Measurements from ENCODE around the gene TPCN2. TPM values are rescaled to one million over a fixed set of nuclear protein-coding genes. Genes with fewer than 3 reads are reported as not detected.
A peak's percentile ranks its signal among the peaks of the same experiment; 100 is the strongest.

TPCN2 gene
- total and polyA plus RNA-seq, 9 of the 15 experiments (the other 6 are each of a cell fraction or from before 2014, with no cell fraction given), result 0.66 to 10.2 (median 4.6) TPM

- no peak for TF ChIP-seq GABPA (tag; conservative IDR thresholded peaks at IDR 0.05; ENCODE audit: low read depth)
- TF ChIP-seq MYBL2 (IDR thresholded peaks at IDR 0.05; ENCODE audit: low read depth), result no peak
- no peak for TF ChIP-seq MYBL2 (CRISPR knock-in tag; IDR thresholded peaks at IDR 0.05; ENCODE audit: borderline replicate concordance)
- no peak for TF ChIP-seq HES1 (IDR thresholded peaks at IDR 0.05; ENCODE audit: low read depth)
- TF ChIP-seq NFE2 (IDR thresholded peaks at IDR 0.05; ENCODE audit: low read depth), result no peak
- TF ChIP-seq ELF1 (tag; IDR thresholded peaks at IDR 0.05), result no peak
- TF ChIP-seq MNT (conservative IDR thresholded peaks at IDR 0.05), result peak in 1 of 2 experiments; percentile 46; a peak in 3 of 4 replicates
- TF ChIP-seq IFI16 (CRISPR knock-in tag; IDR thresholded peaks at IDR 0.05), result no peak
- no peak for TF ChIP-seq ZNF445 (CRISPR knock-in tag; IDR thresholded peaks at IDR 0.05; ENCODE audit: low read depth)
- no peak for TF ChIP-seq ZNF778 (CRISPR knock-in tag; IDR thresholded peaks at IDR 0.05)
- TF ChIP-seq SP2 (IDR thresholded peaks at IDR 0.05; ENCODE audit: extremely low read depth, low read depth, low read length, poor library complexity, severe bottlenecking), result no peak
- no peak for TF ChIP-seq GTF2E2 (tag; IDR thresholded peaks at IDR 0.05)
- no peak for TF ChIP-seq CC2D1A (IDR thresholded peaks at IDR 0.05)
- TF ChIP-seq ZNF253 (CRISPR knock-in tag; conservative IDR thresholded peaks at IDR 0.05), result no peak
- TF ChIP-seq POLR2A (conservative IDR thresholded peaks at IDR 0.05), result peak; percentile 34
- TF ChIP-seq NR2C1 (IDR thresholded peaks at IDR 0.05), result no peak
- no peak for TF ChIP-seq NR2C1 (tag; IDR thresholded peaks at IDR 0.05)
- no peak for TF ChIP-seq BRD4 (IDR thresholded peaks at IDR 0.05)
- TF ChIP-seq, protein P1, sequence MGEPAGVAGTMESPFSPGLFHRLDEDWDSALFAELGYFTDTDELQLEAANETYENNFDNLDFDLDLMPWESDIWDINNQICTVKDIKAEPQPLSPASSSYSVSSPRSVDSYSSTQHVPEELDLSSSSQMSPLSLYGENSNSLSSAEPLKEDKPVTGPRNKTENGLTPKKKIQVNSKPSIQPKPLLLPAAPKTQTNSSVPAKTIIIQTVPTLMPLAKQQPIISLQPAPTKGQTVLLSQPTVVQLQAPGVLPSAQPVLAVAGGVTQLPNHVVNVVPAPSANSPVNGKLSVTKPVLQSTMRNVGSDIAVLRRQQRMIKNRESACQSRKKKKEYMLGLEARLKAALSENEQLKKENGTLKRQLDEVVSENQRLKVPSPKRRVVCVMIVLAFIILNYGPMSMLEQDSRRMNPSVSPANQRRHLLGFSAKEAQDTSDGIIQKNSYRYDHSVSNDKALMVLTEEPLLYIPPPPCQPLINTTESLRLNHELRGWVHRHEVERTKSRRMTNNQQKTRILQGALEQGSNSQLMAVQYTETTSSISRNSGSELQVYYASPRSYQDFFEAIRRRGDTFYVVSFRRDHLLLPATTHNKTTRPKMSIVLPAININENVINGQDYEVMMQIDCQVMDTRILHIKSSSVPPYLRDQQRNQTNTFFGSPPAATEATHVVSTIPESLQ (CRISPR knock-in tag; IDR thresholded peaks at IDR 0.05), result no peak
- no peak for TF ChIP-seq NONO (IDR thresholded peaks at IDR 0.05; ENCODE audit: low read depth in 2 of 2, low read length in 1 of 2)
- TF ChIP-seq ZBTB7A (IDR thresholded peaks at IDR 0.05; ENCODE audit: borderline replicate concordance, control insufficient read depth, low read depth, low read length), result peak; percentile 35; the same call in 1 of the 2 replicates
These were observed 107.5 kb downstream of the TPCN2 start (continued) for GRCh38 chr11:69156235-69156639.

Data from K562 (cell line).